ENCODE data around the gene METTL8.

The METTL8 gene

GRCh38 chr2:171271971-171272436, 161.8 kb downstream of the METTL8 start:
- TF ChIP-seq POLR2A (IDR thresholded peaks at IDR 0.05; ENCODE audit: low read depth, low read length), result no peak
- peak; percentile 69 for DNase-seq (ENCODE audit: insufficient read length, low spot score)
- peak; percentile 98 for FAIRE-seq

GRCh38 chr2:171271386-171271785, 162.4 kb downstream of the METTL8 start:
- peak; percentile 71 for FAIRE-seq
- no peak for TF ChIP-seq POLR2A (IDR thresholded peaks at IDR 0.05; ENCODE audit: low read depth, low read length)
- no peak for DNase-seq (ENCODE audit: insufficient read length, low spot score)

GRCh38 chr2:171267855-171268629, 165.7 kb downstream of the METTL8 start:
- no peak for TF ChIP-seq POLR2A (IDR thresholded peaks at IDR 0.05; ENCODE audit: low read depth, low read length)
- FAIRE-seq, result no peak
- no peak for DNase-seq (ENCODE audit: insufficient read length, low spot score)
